Endothelial cell of umbilical vein (primary cell): ENCODE results near the gene EXT2. TPM values are rescaled to one million over a fixed set of nuclear protein-coding genes. Genes with fewer than 3 reads are reported as not detected.

Experiments
- BruUV-seq: library from RNA; stranded (reverse); fragments of 400-500 nt; replicated peaks from 2 replicates; lab custom pipeline; 2021; lab: Mats Ljungman, UMichigan
- CTCF ChIA-PET: fragments of 300-600, 350-600 bp; sonication (Branson Sonifier 250); formaldehyde crosslinking; loops from one replicate; lab custom pipeline; 2021; ENCODE audit warnings: antibody characterized with exemption, inconsistent platforms; lab: Charles Lee
- POLR2A ChIA-PET: fragments of 300-600, 350-600 bp; sonication (Branson Sonifier 250); formaldehyde crosslinking; loops from one replicate; lab custom pipeline; 2021; ENCODE audit warnings: antibody characterized with exemption, inconsistent platforms; lab: Charles Lee
- DNase-seq: peaks from one replicate; pipeline ENCODE4 v3.0.0-alpha.2; 2011; ENCODE audit warnings: low read depth, low spot score
- FAIRE-seq: peaks from 2 replicates; lab custom pipeline; 2011; peaks lifted over from hg19 to GRCh38; lab: Jason Lieb, UNC
- H2AFZ ChIP-seq: 2 replicates; pipeline ENCODE4 v1.6.0; 2012; ENCODE audit warnings: low read depth, low read length, control low read depth, inconsistent platforms
- H3K27ac ChIP-seq: 2 replicates; pipeline ENCODE4 v1.5.1; 2011; ENCODE audit warnings: low read depth, mild to moderate bottlenecking, control low read depth, low read length, moderate library complexity; ENCODE audit not compliant: insufficient read depth
- H3K27me3 ChIP-seq, 2 experiments: 2 replicates each; pipeline versions ENCODE4 v1.6.0 to v1.6.1; 2011; ENCODE audit warnings: low read length in 2 of 2, mixed read lengths in 1 of 2; ENCODE audit not compliant: control insufficient read depth in 2 of 2, insufficient read depth in 2 of 2
- H3K36me3 ChIP-seq, 2 experiments: 2 replicates in 1 of 2; 3 replicates in 1 of 2; pipeline ENCODE4 v1.5.1; 2011; ENCODE audit warnings: low read length in 2 of 2, mild to moderate bottlenecking in 1 of 2, moderate library complexity in 1 of 2; ENCODE audit not compliant: control insufficient read depth in 2 of 2, insufficient read depth in 2 of 2; ENCODE audit errors: extremely low read depth in 1 of 2
- H3K4me1 ChIP-seq: 3 replicates; pipeline ENCODE4 v1.5.1; 2011; ENCODE audit warnings: mild to moderate bottlenecking, low read length; ENCODE audit not compliant: control insufficient read depth, insufficient read depth; ENCODE audit errors: extremely low read depth
- H3K4me2 ChIP-seq: 2 replicates; pipeline ENCODE4 v1.6.1; 2011; ENCODE audit warnings: low read length, control low read depth, mixed read lengths; ENCODE audit not compliant: insufficient read depth
- H3K4me3 ChIP-seq, 3 experiments: fragments of 200-600 bp in 1 of 3; sonication (generic), shearing (Covaris generic) in 1 of 3; replicated peaks in 1 of 3; 2 replicates each; pipeline ENCODE4 v1.5.1; 2011 to 2016; ENCODE audit warnings: control low read depth in 3 of 3, low read length in 3 of 3, mild to moderate bottlenecking in 2 of 3, inconsistent platforms in 1 of 3, low read depth in 1 of 3, moderate library complexity in 1 of 3; ENCODE audit not compliant: insufficient read depth in 1 of 3
- H3K79me2 ChIP-seq: 2 replicates; pipeline ENCODE4 v1.6.0; 2012; ENCODE audit warnings: low read length, inconsistent platforms; ENCODE audit not compliant: control insufficient read depth, insufficient read depth
- H3K9ac ChIP-seq: replicated peaks from 2 replicates; pipeline ENCODE3; 2011; ENCODE audit warnings: low read length, control low read depth; ENCODE audit not compliant: insufficient read depth; ENCODE audit errors: extremely low read depth
- H3K9me1 ChIP-seq: replicated peaks from 3 replicates; pipeline ENCODE4 v1.6.0; 2011; ENCODE audit warnings: mild to moderate bottlenecking, low read length; ENCODE audit not compliant: control insufficient read depth, insufficient read depth; ENCODE audit errors: extremely low read depth
- H3K9me3 ChIP-seq: replicated peaks from 2 replicates; pipeline ENCODE4 v1.5.1; 2012; ENCODE audit warnings: low read length, inconsistent platforms; ENCODE audit not compliant: control insufficient read depth, insufficient read depth
- H4K20me1 ChIP-seq: replicated peaks from 2 replicates; pipeline ENCODE3; 2011; ENCODE audit warnings: mild to moderate bottlenecking, low read length; ENCODE audit not compliant: control insufficient read depth, insufficient read depth; ENCODE audit errors: extremely low read depth
- CTCF ChIP-seq, 2 donors: IDR thresholded peaks; 1 replicate in 1 of 2; 2 replicates in 1 of 2; pipeline ENCODE4 v1.5.1; 2011; ENCODE audit warnings: low read length in 2 of 2, mild to moderate bottlenecking in 2 of 2, moderate library complexity in 2 of 2, control low read depth in 1 of 2, inconsistent platforms in 1 of 2, low read depth in 1 of 2; ENCODE audit not compliant: insufficient read depth in 1 of 2; ENCODE audit errors: extremely low read depth in 1 of 2
- EZH2 ChIP-seq: IDR thresholded peaks from 2 replicates; pipeline ENCODE4 v1.6.1; 2012; ENCODE audit warnings: borderline replicate concordance, low read depth, mild to moderate bottlenecking, moderate library complexity, low read length, inconsistent platforms; ENCODE audit not compliant: severe bottlenecking
- FOS ChIP-seq: IDR thresholded peaks from 2 replicates; pipeline ENCODE4 v1.6.1; 2011; ENCODE audit warnings: mild to moderate bottlenecking, low read length, moderate library complexity, borderline replicate concordance; ENCODE audit not compliant: insufficient read depth
- GATA2 ChIP-seq: IDR thresholded peaks from 2 replicates; pipeline ENCODE4 v1.7.0; 2011; ENCODE audit warnings: low read depth, mild to moderate bottlenecking, moderate library complexity, mixed read lengths, low read length; ENCODE audit not compliant: insufficient read length, insufficient read depth
- JUN ChIP-seq: IDR thresholded peaks from 2 replicates; pipeline ENCODE4 v1.6.1; 2011; ENCODE audit warnings: borderline replicate concordance, low read depth; ENCODE audit not compliant: insufficient read length, insufficient read depth
- MYC ChIP-seq: IDR thresholded peaks from one replicate; pipeline ENCODE4 v1.6.1; 2011; ENCODE audit warnings: mild to moderate bottlenecking, low read depth, low read length
- POLR2A ChIP-seq: IDR thresholded peaks from 2 replicates; pipeline ENCODE4 v1.6.1; 2012; ENCODE audit warnings: low read depth, mild to moderate bottlenecking, control low read depth, low read length
- POLR2AphosphoS5 ChIP-seq: IDR thresholded peaks from 2 replicates; pipeline ENCODE4 v1.6.1; 2012; ENCODE audit warnings: low read depth, mild to moderate bottlenecking, control low read depth, low read length, moderate library complexity; ENCODE audit not compliant: insufficient read depth
- dilution Hi-C: fragments of 300-500 bp; cut with MboI; formaldehyde crosslinking; loops from one replicate; pipeline ENCODE4 v1.15.0; 2019; ENCODE audit warnings: low sequenced_read_pairs; ENCODE audit not compliant: extremely low pct_ligation_motif_present
- intact Hi-C: fragments of 100-400 bp; cut with micrococcal nuclease; formaldehyde crosslinking; loops from one replicate; pipeline ENCODE4 v1.10.0; 2022
- polyA plus RNA-seq, 4 experiments: library from polyadenylated mRNA; depleted of rRNA in 3 of 4; stranded (reverse) in 3 of 4; unstranded in 1 of 4; fragments of >200 nt; gene quantifications; 2 replicates each; pipeline versions ENCODE4 v1.2.1 to v1.2.3, GENCODE V29; 2011 to 2012; ENCODE audit warnings: missing spikeins in 1 of 4
- total RNA-seq: library from RNA; stranded (reverse); gene quantifications from 2 replicates; pipeline ENCODE4 v1.2.3, GENCODE V29; 2021
- TF ChIP-seq, protein P1 (sequence below): IDR thresholded peaks from 2 replicates; pipeline ENCODE4 v1.6.1; 2011; ENCODE audit not compliant: insufficient read depth, insufficient read length

The EXT2 gene
- total and polyA plus RNA-seq, 2 donors (not counting 3 experiments of a cell fraction or from before 2014, with no cell fraction given), result 50.9 to 60.3 TPM

- no peaks in the 10 kb centered on the region for H3K79me2 ChIP-seq
- no peaks in the 10 kb centered on the region for H3K27me3 ChIP-seq
- no peak overlapping the region for H3K9ac ChIP-seq
- BruUV-seq, result no TSS peak
- H3K4me2 ChIP-seq, result no peak overlapping the region
- H3K9me3 ChIP-seq, result no peaks in the 10 kb centered on the region
- POLR2A ChIA-PET, result no interaction called here
- DNase-seq (no peak), FAIRE-seq (no peak)
- H2AFZ ChIP-seq, result no peak overlapping the region
- H3K4me3 ChIP-seq, result no peak overlapping the region
- CTCF ChIA-PET, result interaction anchor here (0.9 kb wide), 1 partner anchor 10 kb away, joined by 3 read pairs; no protein-coding TSS in a partner anchor
- no peaks in the 10 kb centered on the region for H3K36me3 ChIP-seq
- dilution Hi-C loops (no loop called here), intact Hi-C loops (no loop called here)
- H4K20me1 ChIP-seq, result no peaks in the 10 kb centered on the region
- H3K27ac ChIP-seq, result no peak overlapping the region
- no peaks in the 10 kb centered on the region for H3K4me1 ChIP-seq
- H3K9me1 ChIP-seq, result no peaks in the 10 kb centered on the region
- no peak for TF ChIP-seq FOS
- no peak for TF ChIP-seq POLR2AphosphoS5
- TF ChIP-seq, protein P1, sequence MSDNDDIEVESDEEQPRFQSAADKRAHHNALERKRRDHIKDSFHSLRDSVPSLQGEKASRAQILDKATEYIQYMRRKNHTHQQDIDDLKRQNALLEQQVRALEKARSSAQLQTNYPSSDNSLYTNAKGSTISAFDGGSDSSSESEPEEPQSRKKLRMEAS, result no peak
- no peak for TF ChIP-seq GATA2
- TF ChIP-seq POLR2A, result no peak
- no peak for TF ChIP-seq JUN
- no peak for TF ChIP-seq EZH2
- no peak for TF ChIP-seq CTCF (IDR thresholded peaks at IDR 0.05; ENCODE audit: extremely low read depth in 1 of 2, insufficient read depth in 1 of 2, low read depth in 1 of 2, low read length in 2 of 2)
- TF ChIP-seq MYC, result no peak
These were observed 71.6 kb downstream of the EXT2 start for GRCh38 chr11:44167046-44167445.
